GM12873 (cell line): ENCODE measurements around the gene MTHFD2L.

ENCODE experiments used
- CTCF ChIP-seq: IDR thresholded peaks from 2 replicates; pipeline ENCODE4 v1.5.1; 2012; ENCODE audit warnings: low read depth, mild to moderate bottlenecking, moderate library complexity, low read length, control low read depth; ENCODE audit not compliant: insufficient read depth; ENCODE audit errors: missing control alignments

The MTHFD2L gene

GRCh38 chr4:74146581-74147129, 11.3 kb upstream of the MTHFD2L start:
- no peak for TF ChIP-seq CTCF

- TF ChIP-seq CTCF, result no peak
Observed at GRCh38 chr4:74148205-74148604, 9.7 kb upstream of the MTHFD2L start.

- TF ChIP-seq CTCF, result no peak
Observed at GRCh38 chr4:74152836-74153235, 5.1 kb upstream of the MTHFD2L start.

GRCh38 chr4:74156521-74156920, 1.4 kb upstream of the MTHFD2L start:
- no peak for TF ChIP-seq CTCF

GRCh38 chr4:74157154-74157553, 764 bp upstream of the MTHFD2L start:
- no peak for TF ChIP-seq CTCF

GRCh38 chr4:74158466-74159142, 686 bp downstream of the MTHFD2L start:
- TF ChIP-seq CTCF, result no peak

GRCh38 chr4:74159143-74159709, 1.3 kb downstream of the MTHFD2L start:
- no peak for TF ChIP-seq CTCF
